Liver (tissue), 9 donors: Measurements from ENCODE around the gene CASP10. TPM values are rescaled to one million over a fixed set of nuclear protein-coding genes. Genes with fewer than 3 reads are reported as not detected.

Experiments used
- DNase-seq: peaks from one replicate; pipeline ENCODE4 v3.0.0-alpha.2; 2017; ENCODE audit warnings: low spot score
- H3K27ac ChIP-seq, 2 donors: one replicate each; pipeline ENCODE4 v1.7.0; 2013; ENCODE audit warnings: inconsistent platforms in 2 of 2, low read length in 2 of 2, control low read depth in 1 of 2, low read depth in 1 of 2, mild to moderate bottlenecking in 1 of 2
- H3K27me3 ChIP-seq, 4 donors: one replicate each; pipeline versions ENCODE4 v1.6.1 to v1.7.0; 2013; ENCODE audit warnings: low read length in 3 of 4, inconsistent platforms in 1 of 4, mild to moderate bottlenecking in 1 of 4, moderate library complexity in 1 of 4; ENCODE audit not compliant: control insufficient read depth in 4 of 4, insufficient read depth in 4 of 4
- H3K36me3 ChIP-seq, 4 donors: one replicate each; pipeline versions ENCODE4 v1.6.1 to v1.7.0; 2013; ENCODE audit warnings: low read length in 3 of 4, mild to moderate bottlenecking in 3 of 4, low read depth in 1 of 4, moderate library complexity in 1 of 4; ENCODE audit not compliant: control insufficient read depth in 4 of 4, insufficient read depth in 3 of 4
- H3K4me1 ChIP-seq, 4 donors: one replicate each; pipeline versions ENCODE4 v1.6.1 to v1.7.0; 2013; ENCODE audit warnings: low read length in 3 of 4, mild to moderate bottlenecking in 3 of 4, moderate library complexity in 1 of 4; ENCODE audit not compliant: control insufficient read depth in 4 of 4, insufficient read depth in 4 of 4
- H3K4me3 ChIP-seq, 3 donors: one replicate each; pipeline versions ENCODE4 v1.6.1 to v1.7.0; 2013; ENCODE audit warnings: low read length in 3 of 3, control low read depth in 1 of 3, low read depth in 1 of 3, mild to moderate bottlenecking in 1 of 3
- H3K9ac ChIP-seq, 2 donors: one replicate each; pipeline ENCODE4 v1.7.0; 2013; ENCODE audit warnings: low read length in 2 of 2, mild to moderate bottlenecking in 2 of 2, moderate library complexity in 2 of 2, control low read depth in 1 of 2, low read depth in 1 of 2
- H3K9me3 ChIP-seq, 4 donors: one replicate each; pipeline versions ENCODE4 v1.6.1 to v1.7.0; 2013; ENCODE audit warnings: low read length in 3 of 4; ENCODE audit not compliant: control insufficient read depth in 4 of 4
- ATF3 ChIP-seq: IDR thresholded peaks from 2 replicates; pipeline ENCODE4 v1.6.1; 2016; ENCODE audit warnings: antibody characterized with exemption
- EGR1 ChIP-seq, 2 donors: IDR thresholded peaks; 2 replicates each; pipeline ENCODE4 v1.6.1; 2016 to 2018; ENCODE audit warnings: antibody characterized with exemption in 2 of 2, low read depth in 2 of 2
- FOXA1 ChIP-seq: IDR thresholded peaks from 2 replicates; pipeline ENCODE4 v1.6.1; 2016; ENCODE audit warnings: antibody characterized with exemption
- GABPA ChIP-seq, 2 donors: IDR thresholded peaks in 1 of 2; conservative IDR thresholded peaks in 1 of 2; 2 replicates each; pipeline ENCODE4 v1.6.1; 2016; ENCODE audit warnings: antibody characterized with exemption in 2 of 2, mild to moderate bottlenecking in 1 of 2, moderate library complexity in 1 of 2
- HNF4A ChIP-seq, 2 donors: conservative IDR thresholded peaks; 2 replicates each; pipeline ENCODE4 v1.6.1; 2016; ENCODE audit warnings: antibody characterized with exemption in 2 of 2, mild to moderate bottlenecking in 2 of 2
- HNF4G ChIP-seq: IDR thresholded peaks from 2 replicates; pipeline ENCODE4 v1.6.1; 2016; ENCODE audit warnings: antibody characterized with exemption
- JUND ChIP-seq, 2 donors: IDR thresholded peaks; 2 replicates each; pipeline ENCODE4 v1.6.1; 2016; ENCODE audit warnings: antibody characterized with exemption in 2 of 2
- NR2F2 ChIP-seq: IDR thresholded peaks from 2 replicates; pipeline ENCODE4 v1.6.1; 2016; ENCODE audit warnings: antibody characterized with exemption
- RAD21 ChIP-seq, 2 donors: IDR thresholded peaks; 2 replicates each; pipeline ENCODE4 v1.6.1; 2016; ENCODE audit warnings: antibody characterized with exemption in 2 of 2, mild to moderate bottlenecking in 2 of 2
- RXRA ChIP-seq, 2 donors: IDR thresholded peaks; 2 replicates each; pipeline ENCODE4 v1.6.1; 2017 to 2018; ENCODE audit warnings: antibody characterized with exemption in 2 of 2, mild to moderate bottlenecking in 1 of 2
- SP1 ChIP-seq: IDR thresholded peaks from 2 replicates; pipeline ENCODE4 v1.6.1; 2018; ENCODE audit warnings: antibody characterized with exemption, mild to moderate bottlenecking
- TAF1 ChIP-seq: conservative IDR thresholded peaks from 2 replicates; pipeline ENCODE4 v1.6.1; 2016; ENCODE audit warnings: antibody characterized with exemption, mild to moderate bottlenecking
- YY1 ChIP-seq: IDR thresholded peaks from 2 replicates; pipeline ENCODE4 v1.6.1; 2016; ENCODE audit warnings: antibody characterized with exemption, mild to moderate bottlenecking
- ZBTB33 ChIP-seq: IDR thresholded peaks from 2 replicates; pipeline ENCODE4 v1.6.1; 2016; ENCODE audit warnings: antibody characterized with exemption
- WGBS: extraction: QIAGEN DNeasy Blood & Tissue Kit; methylation state at CpG from one replicate; pipeline ENCODE4 v1.1.7; 2013; 5-methylcytosine and 5-hydroxymethylcytosine counted together
- polyA plus RNA-seq, 2 donors: library from polyadenylated mRNA; stranded (reverse) in 1 of 2; unstranded in 1 of 2; fragments of 200-250 nt in 1 of 2; fragments of >200 nt in 1 of 2; fragmentation: Nextera tagmentation in 1 of 2; extraction: Ambion mirVana in 1 of 2; gene quantifications; one replicate each; pipeline versions ENCODE4 v1.2.1 to v1.2.3, GENCODE V29; 2013 to 2015
- total RNA-seq, 2 donors: library from RNA; depleted of rRNA; stranded (reverse); fragments of >200 nt; gene quantifications; one replicate each; pipeline ENCODE4 v1.2.3, GENCODE V29; 2014
- TF ChIP-seq, protein P1 (sequence below): IDR thresholded peaks from 2 replicates; pipeline ENCODE4 v1.6.1; 2016; ENCODE audit warnings: antibody characterized with exemption, mild to moderate bottlenecking
- TF ChIP-seq, protein P2 (sequence below): IDR thresholded peaks from 2 replicates; pipeline ENCODE4 v1.6.1; 2016; ENCODE audit warnings: antibody characterized with exemption
- donor health status: healthy.
- donor health status: healthy.
- donor health status: healthy.
- donor health status: healthy.
- donor health status: healthy.

Gene CASP10
- total and polyA plus RNA-seq, 4 donors = 2.2 to 13.6 (median 5.6) TPM

- TF ChIP-seq, protein P1, sequence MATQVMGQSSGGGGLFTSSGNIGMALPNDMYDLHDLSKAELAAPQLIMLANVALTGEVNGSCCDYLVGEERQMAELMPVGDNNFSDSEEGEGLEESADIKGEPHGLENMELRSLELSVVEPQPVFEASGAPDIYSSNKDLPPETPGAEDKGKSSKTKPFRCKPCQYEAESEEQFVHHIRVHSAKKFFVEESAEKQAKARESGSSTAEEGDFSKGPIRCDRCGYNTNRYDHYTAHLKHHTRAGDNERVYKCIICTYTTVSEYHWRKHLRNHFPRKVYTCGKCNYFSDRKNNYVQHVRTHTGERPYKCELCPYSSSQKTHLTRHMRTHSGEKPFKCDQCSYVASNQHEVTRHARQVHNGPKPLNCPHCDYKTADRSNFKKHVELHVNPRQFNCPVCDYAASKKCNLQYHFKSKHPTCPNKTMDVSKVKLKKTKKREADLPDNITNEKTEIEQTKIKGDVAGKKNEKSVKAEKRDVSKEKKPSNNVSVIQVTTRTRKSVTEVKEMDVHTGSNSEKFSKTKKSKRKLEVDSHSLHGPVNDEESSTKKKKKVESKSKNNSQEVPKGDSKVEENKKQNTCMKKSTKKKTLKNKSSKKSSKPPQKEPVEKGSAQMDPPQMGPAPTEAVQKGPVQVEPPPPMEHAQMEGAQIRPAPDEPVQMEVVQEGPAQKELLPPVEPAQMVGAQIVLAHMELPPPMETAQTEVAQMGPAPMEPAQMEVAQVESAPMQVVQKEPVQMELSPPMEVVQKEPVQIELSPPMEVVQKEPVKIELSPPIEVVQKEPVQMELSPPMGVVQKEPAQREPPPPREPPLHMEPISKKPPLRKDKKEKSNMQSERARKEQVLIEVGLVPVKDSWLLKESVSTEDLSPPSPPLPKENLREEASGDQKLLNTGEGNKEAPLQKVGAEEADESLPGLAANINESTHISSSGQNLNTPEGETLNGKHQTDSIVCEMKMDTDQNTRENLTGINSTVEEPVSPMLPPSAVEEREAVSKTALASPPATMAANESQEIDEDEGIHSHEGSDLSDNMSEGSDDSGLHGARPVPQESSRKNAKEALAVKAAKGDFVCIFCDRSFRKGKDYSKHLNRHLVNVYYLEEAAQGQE = no peak
- no peak for TF ChIP-seq ATF3
These were observed 49.0 kb downstream of the CASP10 start (continued) for GRCh38 chr2:201231781-201232466.

GRCh38 chr2:201232467-201232815 lies 49.5 kb downstream of the CASP10 start:
- H3K4me1 ChIP-seq = peaks cover 6 to 30% (median 24%) of the 10 kb centered on the region in 4 donors
- no peaks in the 10 kb centered on the region for H3K9me3 ChIP-seq
- H3K9ac ChIP-seq = no peak overlapping the region
- WGBS = 44% methylated on average over 3 of the region's 3 CpGs
- no peaks in the 10 kb centered on the region for H3K36me3 ChIP-seq
- no peak overlapping the region for H3K4me3 ChIP-seq
- no peak overlapping the region for H3K27ac ChIP-seq
- H3K27me3 ChIP-seq = no peaks in the 10 kb centered on the region
- TF ChIP-seq GABPA (IDR thresholded peaks at IDR 0.05 in 1 of 2, conservative IDR thresholded peaks at IDR 0.05 in 1 of 2) (no peak), HNF4A (conservative IDR thresholded peaks at IDR 0.05) (peak in 1 of 2 donors; percentile 36)
- TF ChIP-seq, protein P1 = no peak
- DNase-seq = no peak

DNA sequence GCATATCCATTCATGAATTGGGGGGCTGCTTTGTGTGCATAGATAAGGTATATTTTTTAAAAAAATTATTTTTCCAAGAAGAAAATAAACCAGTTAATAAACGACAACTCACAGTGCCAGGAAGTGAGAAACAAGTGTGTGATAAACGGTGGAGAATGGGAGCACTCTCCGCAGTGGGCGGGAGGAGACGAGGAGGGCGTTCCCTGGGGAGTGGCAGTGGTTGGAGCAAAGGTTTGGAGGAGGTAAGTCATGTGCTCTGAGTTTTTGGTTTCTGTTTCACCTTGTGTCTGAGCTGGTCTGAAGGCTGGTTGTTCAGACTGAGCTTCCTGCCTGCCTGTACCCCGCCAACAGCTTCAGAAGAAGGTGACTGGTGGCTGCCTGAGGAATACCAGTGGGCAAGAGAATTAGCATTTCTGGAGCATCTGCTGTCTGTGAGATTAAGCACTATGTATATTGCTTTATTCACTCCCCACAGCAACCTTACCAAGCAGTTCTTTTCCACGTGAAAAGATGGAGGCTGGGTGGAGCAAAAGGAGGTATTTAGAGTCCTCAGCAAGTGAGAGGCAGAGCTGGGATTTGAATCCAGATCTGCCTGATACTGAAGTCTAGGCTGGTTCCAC lies 50.4 kb downstream of the CASP10 start:
- peaks cover 6 to 30% (median 24%) of the 10 kb centered on the region in 4 donors for H3K4me1 ChIP-seq
- DNase-seq = peak; percentile 69
- H3K4me3 ChIP-seq = peak overlapping the region; percentile 61 to 95 (median 82)
- H3K27me3 ChIP-seq = no peaks in the 10 kb centered on the region
- 7% methylated on average over 8 of the region's 8 CpGs for WGBS
- H3K9ac ChIP-seq = peak overlapping the region; percentile 57 to 80
- H3K27ac ChIP-seq = peak overlapping the region; percentile 83 to 87
- no peaks in the 10 kb centered on the region for H3K36me3 ChIP-seq
- no peaks in the 10 kb centered on the region for H3K9me3 ChIP-seq
- TF ChIP-seq NR2F2 (no peak), FOXA1 (no peak), ATF3 (no peak), RXRA (IDR thresholded peaks at IDR 0.05) (peak; percentile 24 to 27), RAD21 (IDR thresholded peaks at IDR 0.05) (peak; percentile 36 to 53), HNF4A (conservative IDR thresholded peaks at IDR 0.05) (peak; percentile 38 to 49), YY1 (peak; percentile 74), SP1 (peak; percentile 71), EGR1 (IDR thresholded peaks at IDR 0.05; ENCODE audit: low read depth in 2 of 2) (peak; percentile 34 to 38), TAF1 (peak; percentile 75), HNF4G (no peak), GABPA (IDR thresholded peaks at IDR 0.05 in 1 of 2, conservative IDR thresholded peaks at IDR 0.05 in 1 of 2) (peak in 1 of 2 donors; percentile 68), JUND (IDR thresholded peaks at IDR 0.05) (peak in 1 of 2 donors; percentile 16), ZBTB33 (no peak)
- TF ChIP-seq, protein P2, sequence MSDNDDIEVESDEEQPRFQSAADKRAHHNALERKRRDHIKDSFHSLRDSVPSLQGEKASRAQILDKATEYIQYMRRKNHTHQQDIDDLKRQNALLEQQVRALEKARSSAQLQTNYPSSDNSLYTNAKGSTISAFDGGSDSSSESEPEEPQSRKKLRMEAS = peak; percentile 69
